Measurements from ENCODE around the gene VAMP4.
"Not testable (repeated sequence)": the region's sequence is repeated elsewhere in the genome, so short reads cannot be mapped to it uniquely, and the experiment has no call there.

- TF ChIP-seq TOX (CRISPR knock-in tag; IDR thresholded peaks at IDR 0.05; ENCODE audit: borderline replicate concordance); ESRRG (CRISPR knock-in tag; IDR thresholded peaks at IDR 0.05); ISL1 (CRISPR knock-in tag; IDR thresholded peaks at IDR 0.05); ZNF8 (CRISPR knock-in tag; IDR thresholded peaks at IDR 0.05); ZFP3 (CRISPR knock-in tag; IDR thresholded peaks at IDR 0.05); ZC3H10 (CRISPR knock-in tag; IDR thresholded peaks at IDR 0.05); PATZ1 (CRISPR knock-in tag; IDR thresholded peaks at IDR 0.05; ENCODE audit: borderline replicate concordance): not testable (repeated sequence)
These were observed 46.1 kb downstream of the VAMP4 start for GRCh38 chr1:171695772-171696171.
